Left renal pelvis (tissue), 4 donors: Measurements from ENCODE around the gene ITPR2. TPM values are rescaled to one million over a fixed set of nuclear protein-coding genes. Genes with fewer than 3 reads are reported as not detected.
"Not testable (repeated sequence)": the region's sequence is repeated elsewhere in the genome, so short reads cannot be mapped to it uniquely, and the experiment has no call there.

Experiments used
- DNase-seq, 4 donors: peaks; one replicate each; pipeline ENCODE4 v3.0.0-alpha.2; 2013; ENCODE audit warnings: low read depth in 4 of 4, low spot score in 3 of 4
- polyA plus RNA-seq, 4 donors: library from polyadenylated mRNA; unstranded; fragments of 120-200 nt; gene quantifications; one replicate each; pipeline ENCODE4 v1.2.1, GENCODE V29; 2013; ENCODE audit not compliant: insufficient read length in 4 of 4

Gene ITPR2
- polyA plus RNA-seq, 4 donors = 11.8 to 16.1 (median 13.2) TPM

DNA sequence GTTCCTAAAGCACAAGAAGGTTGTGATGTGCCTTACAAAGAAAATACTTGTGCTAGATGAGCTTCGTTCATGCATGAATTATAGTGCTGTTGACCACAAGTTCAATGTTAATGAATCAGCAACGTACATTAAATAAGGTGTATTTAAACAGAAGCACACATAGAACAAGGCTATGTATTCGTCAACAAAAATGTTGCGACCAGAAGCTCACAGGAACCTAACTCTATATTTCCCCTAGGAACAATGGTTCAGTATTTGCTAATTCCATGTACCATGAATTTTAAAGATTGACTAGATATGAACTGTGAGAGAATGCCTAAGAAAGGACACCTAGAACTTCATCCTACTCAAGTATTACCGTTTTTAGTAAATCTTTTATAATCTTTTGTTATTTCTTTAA, 149.6 kb downstream of the ITPR2 start:
- no peak for DNase-seq

DNA sequence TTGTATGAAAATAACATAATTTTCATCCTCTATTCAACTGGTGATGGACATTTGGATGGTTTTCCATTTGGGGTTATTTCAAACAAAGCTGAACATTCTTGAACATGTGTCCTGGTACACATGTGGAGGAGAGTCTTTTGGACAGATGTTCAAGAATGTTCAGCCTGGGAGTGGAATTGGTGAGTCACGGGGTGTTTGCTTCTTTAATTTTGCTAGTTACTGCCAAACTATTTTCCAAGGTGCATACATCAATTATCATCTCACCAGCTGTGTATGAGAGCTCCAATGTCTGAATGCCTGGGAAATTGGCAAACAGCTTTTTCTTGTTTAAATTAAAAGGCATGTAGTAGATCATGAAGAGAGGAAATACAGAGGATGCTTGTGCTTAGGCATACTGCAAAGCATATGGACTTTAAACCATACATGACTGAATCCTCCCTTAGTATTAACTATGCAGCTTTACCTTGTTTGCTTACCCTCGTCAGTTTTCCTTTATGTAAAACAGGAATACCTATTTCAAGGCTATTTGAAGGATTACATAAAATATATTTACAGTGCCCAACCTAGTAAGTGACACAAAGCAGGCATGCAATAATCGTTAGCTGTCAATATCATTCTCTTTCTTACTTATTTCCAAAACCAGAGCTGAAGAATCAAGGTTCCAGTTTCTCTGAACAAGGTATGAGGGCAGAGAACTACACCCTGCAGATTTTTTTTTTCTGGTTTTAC, 152.1 kb downstream of the ITPR2 start:
- no peak for DNase-seq

DNA sequence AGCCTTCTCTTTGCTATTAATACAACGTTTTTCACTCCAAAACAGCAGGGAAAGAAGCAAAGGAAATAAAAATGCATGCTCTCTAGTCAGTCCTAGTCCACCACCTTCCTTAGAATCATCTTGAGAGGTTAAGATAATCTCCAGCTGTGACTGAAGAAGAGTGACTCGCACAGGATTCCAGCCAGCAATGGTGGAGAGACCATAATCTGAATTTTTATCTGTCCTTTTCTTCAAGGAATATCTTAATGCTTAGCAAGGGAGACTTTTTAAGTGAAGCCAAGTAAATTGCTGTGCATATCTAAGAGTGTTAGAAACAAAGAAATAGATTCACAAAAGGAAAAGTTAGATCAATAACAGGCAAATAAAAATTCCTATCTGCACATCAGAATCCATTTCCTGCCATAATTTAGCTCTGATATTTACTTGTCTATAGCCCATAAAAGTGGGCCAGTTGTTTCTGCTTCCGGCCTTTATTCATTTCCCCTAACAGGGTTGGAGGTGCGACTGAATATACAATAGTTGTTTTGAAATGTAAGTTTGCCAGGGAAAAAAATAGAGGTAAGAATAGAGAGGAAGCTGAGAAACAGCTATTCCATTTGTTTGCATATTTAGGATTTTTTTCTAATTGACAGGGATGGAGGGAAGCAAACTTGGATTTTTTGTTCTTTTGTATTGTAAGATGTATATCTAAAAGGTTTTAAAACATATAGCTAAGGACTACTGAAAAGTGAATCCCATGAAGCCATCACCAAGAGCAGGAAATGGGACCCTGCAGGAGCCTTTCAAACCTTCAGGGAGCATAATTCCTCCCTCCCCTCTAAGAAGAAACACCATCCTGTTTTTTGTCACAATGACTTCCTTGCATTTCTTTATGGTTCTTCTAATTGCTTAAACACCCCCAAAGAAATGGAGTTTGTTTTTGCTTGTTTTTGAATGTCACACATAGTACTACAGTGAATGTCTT, 154.0 kb downstream of the ITPR2 start:
- no peak for DNase-seq

DNA sequence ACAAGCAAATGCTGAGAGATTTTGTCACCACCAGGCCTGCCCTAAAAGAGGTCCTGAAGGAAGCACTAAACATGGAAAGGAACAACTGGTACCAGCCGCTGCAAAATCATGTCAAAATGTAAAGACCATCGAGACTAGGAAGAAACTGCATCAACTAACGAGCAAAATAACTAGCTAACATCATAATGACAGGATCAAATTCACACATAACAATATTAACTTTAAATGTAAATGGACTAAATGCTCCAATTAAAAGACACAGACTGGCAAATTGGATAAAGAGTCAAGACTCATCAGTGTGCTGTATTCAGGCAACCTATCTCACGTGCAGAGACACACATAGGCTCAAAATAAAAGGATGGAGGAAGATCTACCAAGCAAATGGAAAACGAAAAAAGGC, 161.5 kb downstream of the ITPR2 start:
- DNase-seq = not testable (repeated sequence)

- DNase-seq = no peak
Measured at GRCh38 chr12:26668847-26669246, 164.1 kb downstream of the ITPR2 start.

GRCh38 chr12:26668230-26668629, 164.8 kb downstream of the ITPR2 start:
- no peak for DNase-seq

DNA sequence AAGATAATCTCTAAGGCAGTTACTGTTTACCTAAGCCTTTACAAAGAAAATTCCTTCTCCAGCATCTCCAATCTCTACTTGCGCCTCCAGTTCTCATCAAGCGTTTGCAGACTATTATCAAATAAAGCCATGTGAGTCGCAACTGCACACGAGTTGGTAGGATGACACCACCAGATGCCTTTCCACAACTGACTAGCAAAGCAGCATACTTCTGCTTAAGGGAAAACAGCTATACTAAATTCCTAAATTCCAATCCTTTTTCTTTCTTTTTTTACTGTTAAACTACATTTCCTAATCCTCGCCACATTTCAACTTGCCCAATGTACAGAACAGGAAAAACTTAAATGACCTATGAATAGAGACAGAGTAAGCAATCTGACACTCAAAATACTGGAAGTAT, 166.7 kb downstream of the ITPR2 start:
- DNase-seq = no peak

GRCh38 chr12:26661399-26661798, 171.6 kb downstream of the ITPR2 start:
- no peak for DNase-seq

DNA sequence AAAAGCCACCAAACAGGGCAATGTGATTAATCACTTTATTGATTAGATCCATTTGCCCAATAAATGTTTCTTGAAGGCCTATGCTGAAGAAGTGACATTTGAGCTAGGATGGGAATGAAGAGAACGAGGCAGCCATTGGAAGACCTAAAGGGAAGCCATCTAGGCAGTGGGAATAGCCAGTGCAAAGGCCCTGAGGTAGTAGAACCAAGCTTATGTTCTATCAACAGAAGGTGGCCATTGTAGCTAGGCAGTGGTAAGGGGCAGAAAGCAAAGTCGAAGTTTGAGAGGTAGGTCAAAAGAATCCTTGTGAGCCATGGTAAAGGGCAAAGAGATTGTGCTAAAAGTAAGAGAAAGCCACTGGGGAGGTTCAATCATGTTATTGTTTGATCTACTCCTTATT, 173.1 kb downstream of the ITPR2 start:
- DNase-seq = no peak

GRCh38 chr12:26658991-26659390, 174.0 kb downstream of the ITPR2 start:
- no peak for DNase-seq

DNA sequence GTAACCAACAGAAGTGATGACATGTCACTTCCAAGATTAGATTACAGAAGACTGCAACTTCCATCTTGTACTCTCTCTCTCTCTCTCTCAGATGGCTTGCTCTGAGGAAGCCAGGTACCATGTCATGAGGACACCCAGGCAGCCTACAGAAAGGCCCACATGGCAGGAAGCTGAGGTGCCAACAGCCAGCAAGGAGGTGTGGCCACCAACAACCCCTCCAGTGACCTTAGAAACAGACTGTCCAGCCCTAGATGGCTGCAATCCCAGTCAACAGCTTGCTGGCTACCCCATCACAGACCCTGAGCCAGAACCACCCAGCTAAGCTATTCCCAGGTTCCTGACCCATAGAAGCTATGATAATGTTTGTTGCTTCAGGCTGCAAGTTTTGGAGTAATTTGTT, 178.4 kb downstream of the ITPR2 start:
- DNase-seq = no peak

DNA sequence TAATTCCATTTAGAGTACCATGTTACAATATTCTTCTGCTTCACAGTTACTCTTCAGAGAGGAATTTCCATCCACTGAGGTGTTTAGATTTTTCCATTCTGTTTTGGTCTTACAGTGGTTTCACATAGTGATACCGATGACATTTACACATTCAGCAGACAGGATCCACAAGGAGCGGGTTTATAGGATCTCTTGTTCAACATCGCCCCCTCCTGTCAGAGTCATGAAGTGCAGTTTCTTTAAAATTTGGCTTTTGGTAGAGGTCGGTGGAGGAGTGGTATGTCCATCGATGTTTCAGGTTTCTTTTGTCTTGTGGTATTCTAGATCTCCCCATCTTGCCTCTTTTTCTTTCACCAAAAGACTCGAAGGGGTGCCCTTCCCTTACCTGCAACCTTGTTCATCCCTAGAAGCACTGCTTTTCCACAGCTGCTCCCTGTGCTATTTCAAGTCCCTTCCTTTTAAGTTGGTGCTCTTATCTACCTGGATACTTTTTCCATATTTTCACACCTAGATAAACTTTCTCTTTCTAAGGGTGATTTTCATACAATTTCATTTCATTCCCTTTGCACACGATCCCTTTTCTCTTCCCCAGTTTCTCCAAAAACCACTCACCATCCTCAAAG, 181.3 kb downstream of the ITPR2 start:
- DNase-seq = peak in 1 of 4 donors; percentile 22

GRCh38 chr12:26651036-26651435, 182.0 kb downstream of the ITPR2 start:
- DNase-seq = no peak

DNA sequence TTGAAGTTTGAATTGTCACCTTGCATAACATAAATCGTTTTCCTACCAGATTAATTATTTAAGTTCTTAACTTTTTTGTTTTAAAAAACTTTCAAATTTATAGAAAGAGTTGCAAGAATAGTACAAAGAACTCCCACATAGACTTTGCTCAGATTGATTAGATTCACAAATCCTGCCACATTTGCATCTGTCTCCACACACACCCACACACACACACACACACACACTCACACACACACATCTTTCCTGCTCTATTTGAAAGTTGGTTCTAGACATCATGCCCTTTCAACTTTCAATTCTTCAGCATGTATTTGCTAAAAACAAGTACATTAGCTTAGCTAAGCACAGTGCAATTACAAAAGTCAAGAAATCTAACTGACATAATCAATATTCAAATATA, 184.0 kb downstream of the ITPR2 start:
- no peak for DNase-seq

GRCh38 chr12:26648584-26648983, 184.4 kb downstream of the ITPR2 start:
- DNase-seq = no peak

DNA sequence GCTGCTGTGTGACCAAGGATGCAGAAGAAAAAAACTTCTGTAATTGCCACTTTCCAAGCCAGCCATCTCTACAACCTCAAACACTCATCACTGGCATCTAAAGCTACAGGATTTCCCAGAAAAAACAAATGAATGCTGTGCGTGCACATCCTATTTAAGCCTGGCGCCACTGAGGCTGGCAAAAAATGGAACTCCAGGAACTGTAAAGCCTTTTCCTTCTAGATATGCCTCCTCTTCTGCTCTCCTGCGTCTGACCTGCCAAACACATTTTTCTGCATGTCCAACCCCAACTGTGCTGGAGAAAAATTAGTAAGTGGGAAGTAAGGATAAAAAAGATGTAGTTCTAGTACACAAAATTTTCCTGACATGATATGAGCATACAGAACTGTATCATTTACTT, 184.9 kb downstream of the ITPR2 start:
- DNase-seq = no peak

DNA sequence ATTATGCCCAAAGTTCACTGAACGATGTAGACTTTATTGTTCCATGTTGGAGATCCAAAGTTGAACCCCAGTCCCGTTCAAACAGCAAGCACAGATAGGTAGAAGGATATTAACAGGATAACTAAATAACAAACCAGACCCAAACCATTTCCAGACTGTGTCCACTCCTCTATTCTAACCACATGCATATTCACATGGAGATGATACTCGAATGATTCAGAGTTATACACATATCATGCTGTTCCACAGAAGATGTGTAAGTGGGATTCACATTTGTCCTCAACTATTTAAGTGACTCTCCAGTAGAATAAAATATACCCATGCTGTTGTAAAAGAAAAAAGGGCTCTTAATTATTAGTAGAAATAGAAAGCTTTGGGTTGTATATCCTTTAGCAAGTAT, 185.9 kb downstream of the ITPR2 start:
- no peak for DNase-seq

DNA sequence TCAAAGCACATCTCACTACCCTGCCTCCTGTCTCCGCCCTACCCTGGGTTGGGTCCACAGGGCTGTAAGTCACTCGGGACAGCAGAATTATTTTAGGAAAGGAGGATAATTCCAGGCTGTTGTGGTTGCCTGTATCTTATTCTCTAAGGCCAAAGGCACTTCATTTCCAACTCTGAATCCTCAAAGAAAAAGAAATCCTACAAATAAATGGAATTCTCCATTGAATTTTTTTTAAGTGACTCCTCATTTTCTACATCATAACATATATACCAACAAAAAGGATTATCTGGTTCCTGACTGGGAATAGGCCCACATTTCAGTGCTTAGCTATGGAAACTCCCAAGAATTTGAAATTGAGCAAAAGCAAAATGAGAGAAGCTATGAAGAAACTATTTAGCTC, 186.4 kb downstream of the ITPR2 start:
- DNase-seq = no peak

DNA sequence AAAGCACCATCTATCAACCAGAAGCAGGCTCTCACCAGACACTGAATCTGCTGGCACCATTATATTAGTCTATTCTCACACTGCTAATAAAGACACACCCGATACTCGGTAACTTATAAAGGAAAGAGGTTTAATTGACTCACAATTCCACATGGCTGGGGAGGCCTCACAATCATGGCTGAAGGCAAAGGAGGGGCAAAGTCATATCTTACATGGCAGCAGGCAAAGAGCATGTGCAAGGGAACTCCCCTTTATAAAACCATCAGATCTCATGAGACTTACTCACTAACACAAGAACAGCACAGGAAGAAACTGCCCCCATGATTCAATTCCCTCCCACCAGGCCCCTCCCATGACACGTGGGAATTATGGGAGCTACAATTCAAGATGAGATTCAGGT, 188.6 kb downstream of the ITPR2 start:
- DNase-seq = not testable (repeated sequence)

- DNase-seq = no peak
Measured at GRCh38 chr12:26643532-26644315, 189.3 kb downstream of the ITPR2 start.

GRCh38 chr12:26642361-26642760, 190.6 kb downstream of the ITPR2 start:
- no peak for DNase-seq
